Non-pigmented ciliary epithelial cell (primary cell): ENCODE data around the gene IPPK.
"Not testable (repeated sequence)": the region's sequence is repeated elsewhere in the genome, so short reads cannot be mapped to it uniquely, and the experiment has no call there.

Source experiments
- DNase-seq: peaks from one replicate; pipeline ENCODE4 v3.0.0-alpha.2; 2010; ENCODE audit warnings: low read depth

Gene IPPK

DNA sequence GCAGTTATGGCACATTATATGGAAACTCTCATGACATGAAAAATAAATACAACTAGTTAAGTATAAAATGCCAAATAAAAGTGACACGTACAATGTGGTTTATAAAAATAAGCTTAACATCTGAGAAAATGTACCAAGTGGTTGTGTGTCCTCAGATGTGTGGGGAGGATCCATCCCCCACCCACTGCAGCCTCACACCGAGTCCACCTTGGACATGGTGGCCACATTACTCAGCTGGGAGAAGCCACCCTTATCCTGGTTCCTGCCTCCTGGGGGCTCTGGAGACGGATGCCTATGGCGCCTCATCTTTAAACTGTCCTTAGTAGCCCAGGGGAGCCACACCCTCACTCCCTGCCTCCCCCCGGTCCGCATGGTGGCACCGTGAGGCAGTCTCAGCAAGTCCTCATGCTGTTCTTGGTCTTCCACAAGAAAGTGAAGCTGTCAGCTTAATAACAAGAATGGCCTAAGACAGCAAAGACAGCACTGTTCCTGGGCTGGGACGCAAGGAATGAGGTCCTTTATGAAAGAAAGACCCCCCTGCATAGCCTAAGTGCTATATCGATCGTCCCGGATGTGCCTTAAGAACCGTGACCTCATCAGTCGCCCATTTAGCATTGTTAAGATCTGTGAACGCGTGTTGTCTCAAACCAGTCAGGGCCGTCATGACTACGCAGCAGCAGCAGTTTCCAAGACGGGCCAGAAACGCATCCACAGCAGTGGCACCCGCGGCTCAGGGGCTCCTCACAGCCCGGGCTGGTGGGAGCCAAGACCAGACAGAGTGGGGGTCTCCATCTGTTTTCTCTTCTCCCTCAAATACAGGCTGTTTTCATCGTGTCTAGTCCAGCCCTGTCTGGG lies 56.4 kb downstream of the IPPK start:
- DNase-seq = no peak

DNA sequence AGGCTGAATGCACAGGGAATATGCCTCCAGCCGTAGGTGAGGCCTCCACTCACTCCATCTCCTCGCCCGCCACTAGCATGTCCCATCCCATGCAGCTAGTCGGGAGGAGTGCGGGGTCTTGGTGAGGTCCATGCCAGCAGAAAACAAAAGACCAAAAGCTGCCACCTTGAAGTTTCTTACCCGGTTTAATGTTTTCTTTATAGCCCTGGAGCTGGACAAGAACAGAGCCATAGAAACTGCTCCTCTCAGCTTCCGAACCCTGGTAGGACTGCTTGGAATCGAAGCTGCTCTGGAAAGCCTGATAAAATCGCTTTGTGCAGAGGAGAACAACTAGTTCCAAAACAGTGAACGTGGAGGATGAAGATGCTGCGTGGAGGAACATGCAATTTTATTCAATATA lies 57.1 kb downstream of the IPPK start:
- no peak for DNase-seq

DNA sequence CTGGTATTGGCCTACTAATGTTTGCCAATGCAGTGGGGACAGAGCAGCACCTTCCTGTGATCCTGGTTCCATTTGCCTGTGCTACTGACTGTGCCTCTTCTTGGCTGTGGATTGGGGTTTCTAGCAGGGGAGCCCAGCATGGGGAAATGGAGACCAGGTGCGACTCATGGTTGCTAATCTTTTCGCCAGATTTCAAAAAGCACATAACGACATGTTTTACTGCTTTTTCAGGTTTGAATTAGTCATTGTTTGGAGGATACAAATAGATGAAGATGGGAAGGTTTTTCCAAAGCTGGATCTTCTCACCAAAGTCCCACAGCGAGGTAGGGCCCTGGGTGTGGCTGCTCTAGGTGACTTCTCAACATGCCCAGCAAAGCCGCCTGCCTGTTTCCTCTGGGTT lies 57.6 kb downstream of the IPPK start:
- no peak for DNase-seq

DNA sequence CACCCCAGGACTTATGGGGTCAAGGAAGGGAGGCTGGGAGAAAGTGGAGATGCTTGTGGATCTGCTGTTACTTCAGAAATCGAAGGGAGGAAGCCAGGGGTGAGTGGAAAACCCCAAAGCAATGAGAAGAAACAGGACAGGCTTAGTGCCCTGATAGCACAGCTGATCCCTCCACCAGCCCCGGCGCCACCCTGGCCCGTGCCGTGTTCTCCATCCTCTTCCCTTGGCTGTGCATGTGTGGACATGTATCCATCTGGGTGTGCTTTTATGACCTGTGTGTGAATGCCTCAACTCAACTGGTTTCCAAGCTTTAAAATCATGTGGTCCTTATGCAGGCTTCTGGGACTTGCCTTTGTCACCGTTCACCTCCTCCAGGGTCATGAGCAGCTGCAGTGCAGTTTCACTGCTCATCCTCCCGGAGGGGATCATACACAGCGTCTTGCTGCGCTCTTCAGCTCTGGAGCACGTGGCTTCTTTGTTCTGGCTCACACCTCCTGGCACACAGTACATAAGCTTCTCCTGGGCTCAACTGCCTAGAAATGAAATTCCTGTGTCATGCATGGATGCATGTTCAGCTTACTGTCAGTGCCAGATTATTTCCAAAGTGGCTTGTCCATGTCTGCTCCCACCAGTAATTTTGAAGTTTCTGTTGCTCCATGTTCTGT lies 58.2 kb downstream of the IPPK start:
- DNase-seq = no peak

DNA sequence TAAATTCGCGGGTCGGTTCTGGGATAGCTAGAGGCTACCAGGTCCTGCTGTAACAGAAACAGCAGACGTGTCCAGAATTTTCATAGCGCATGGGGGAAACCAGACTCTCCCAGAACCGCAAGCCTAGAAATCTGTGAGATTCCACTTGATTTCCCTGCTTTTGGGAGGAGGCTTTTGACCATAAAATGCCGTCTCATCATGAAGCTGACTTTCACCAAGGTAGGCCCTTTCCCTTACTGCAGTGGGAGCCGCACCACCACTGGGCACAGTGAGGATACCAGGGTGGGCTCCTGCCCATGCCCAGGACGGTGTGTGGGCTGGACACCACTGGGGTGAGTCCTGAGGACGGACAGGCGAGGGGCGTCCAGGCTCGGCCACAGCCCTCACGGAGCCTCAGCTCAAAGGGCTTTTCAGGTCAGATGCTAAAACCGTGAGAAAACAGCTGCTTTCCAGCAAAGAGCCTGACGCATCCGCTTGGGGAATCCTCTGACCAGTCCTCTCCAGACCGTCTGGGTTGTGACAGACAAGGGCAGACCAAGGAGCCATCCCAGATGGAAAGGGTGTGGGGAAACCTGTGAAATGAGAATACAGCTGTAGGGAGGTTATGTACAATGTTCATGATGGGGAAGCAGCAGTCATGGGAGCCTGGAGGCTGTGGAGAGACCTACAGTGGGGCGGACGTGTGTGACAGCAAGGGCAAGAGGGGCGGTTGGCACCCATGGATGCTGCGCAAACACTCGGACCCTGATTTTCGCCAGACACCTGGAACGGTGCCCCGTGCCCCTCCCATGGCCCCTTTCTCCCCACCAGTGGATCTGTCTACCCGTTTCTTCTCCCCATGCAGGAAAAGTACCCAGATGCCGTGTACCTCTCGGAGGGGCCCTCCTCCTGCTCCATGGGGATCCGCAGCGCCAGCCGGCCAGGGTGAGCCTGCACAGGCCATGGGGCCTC lies 59.2 kb downstream of the IPPK start:
- no peak for DNase-seq

DNA sequence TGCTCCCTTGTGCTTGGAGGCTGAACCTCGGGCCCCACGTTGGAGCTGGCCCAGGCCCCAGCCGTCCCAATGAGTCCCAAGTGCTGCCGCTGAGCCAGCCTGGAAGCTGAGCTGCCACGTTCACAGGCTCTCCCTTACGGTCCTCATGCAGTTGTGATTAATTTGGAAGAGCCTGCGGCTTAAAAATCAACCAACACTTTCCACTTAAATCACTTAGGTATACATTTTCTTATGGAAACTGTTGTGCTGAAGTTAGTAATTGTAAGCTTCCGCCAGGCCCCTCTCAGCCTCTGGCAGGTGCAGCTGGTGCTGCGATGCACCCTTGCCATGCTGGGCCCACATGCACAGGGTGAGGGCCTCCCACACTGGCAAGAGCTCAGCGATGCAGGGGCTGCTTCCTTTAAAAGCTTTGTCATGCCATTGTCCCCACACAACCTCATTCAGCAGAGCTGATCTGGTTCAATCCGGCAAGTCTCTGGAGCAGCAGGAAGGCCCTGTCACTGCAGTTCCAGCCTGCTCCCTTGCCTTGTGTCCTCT lies 61.0 kb downstream of the IPPK start:
- DNase-seq = no peak

DNA sequence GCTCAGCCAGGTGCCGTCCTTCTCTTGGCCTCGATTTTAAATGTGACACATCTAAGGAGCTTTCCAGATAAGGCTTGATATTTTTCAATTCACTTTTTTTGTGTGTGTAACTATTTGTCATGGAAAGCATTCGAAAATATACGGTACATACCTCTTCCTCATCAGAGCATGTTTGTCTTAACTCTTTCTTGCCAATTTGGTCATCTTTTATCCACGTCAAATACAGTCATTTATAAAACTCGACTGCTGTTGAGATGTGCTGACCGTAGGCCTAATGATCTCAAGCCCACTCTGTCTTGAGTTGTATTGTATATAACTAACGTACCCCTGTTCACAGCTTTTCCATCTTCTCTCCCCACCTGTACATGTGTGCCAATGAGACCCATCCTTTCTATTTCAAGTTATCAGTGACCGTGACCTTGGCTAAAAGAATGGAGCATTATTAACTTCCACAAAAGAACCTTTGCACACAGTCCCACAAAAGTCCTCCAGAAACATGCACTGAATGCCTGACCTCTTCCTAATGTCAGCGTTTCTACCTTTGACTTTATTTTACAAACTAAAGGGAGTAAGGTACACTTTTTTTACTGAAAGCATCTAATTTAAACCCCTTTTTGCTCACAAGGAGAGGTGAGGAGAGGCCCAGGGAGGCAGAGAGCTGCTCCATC lies 61.6 kb downstream of the IPPK start:
- DNase-seq = no peak

DNA sequence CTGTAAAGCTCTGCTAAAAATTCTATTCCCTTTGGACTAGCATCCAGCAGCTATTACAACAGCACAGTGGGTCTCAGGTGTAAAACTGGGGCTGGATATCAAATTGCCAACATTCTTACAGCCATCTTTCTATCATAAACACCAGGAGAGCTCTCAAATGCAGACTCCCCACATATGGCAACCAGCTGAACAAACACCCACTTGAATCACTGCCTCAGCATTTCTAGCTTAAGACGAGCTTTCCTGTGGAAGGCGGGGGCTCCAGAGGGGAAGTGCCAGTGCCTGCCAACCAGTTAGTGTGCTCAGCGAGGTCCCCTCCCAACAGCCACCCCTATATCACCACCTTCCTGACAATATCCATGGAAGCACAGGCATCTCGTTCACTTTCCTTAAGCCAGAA lies 62.2 kb downstream of the IPPK start:
- peak; percentile 42 for DNase-seq

DNA sequence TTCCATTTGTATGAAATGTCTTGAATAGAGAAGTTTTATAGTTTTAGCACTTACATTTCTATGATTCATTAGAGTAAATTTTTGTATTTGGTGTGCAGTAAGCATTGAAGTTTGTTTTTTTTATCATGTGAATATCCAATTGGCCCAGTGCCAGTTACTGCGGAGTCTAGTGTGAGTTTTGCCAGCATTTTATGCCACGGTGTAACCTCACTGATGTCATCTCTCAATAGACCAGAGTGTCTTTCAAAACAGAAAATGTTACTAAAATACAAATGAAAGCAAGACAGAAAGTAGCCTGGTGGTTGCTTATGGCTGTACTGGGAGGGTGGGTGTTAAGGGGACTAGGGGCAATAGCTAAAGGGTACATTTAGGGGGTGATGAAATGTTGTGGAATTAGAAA lies 62.8 kb downstream of the IPPK start:
- no peak for DNase-seq

DNA sequence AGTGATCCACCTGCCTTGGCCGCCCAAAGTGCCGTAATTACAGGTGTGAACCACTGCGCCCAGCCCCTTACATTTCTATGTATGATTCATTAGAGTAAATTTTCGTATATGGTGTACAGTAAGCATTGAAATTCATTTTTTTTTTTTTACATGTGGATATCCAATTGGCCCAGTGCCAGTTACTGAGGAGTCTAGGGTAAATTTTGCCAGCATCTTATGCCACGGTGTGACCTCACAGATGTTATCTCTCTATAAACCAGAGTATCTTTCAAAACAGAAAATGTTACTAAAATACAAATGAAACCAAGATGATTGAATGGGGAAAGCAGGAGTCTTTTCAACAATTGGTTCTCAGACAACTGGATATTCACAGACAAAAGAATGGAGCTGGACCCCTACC lies 64.7 kb downstream of the IPPK start:
- no peak for DNase-seq

DNA sequence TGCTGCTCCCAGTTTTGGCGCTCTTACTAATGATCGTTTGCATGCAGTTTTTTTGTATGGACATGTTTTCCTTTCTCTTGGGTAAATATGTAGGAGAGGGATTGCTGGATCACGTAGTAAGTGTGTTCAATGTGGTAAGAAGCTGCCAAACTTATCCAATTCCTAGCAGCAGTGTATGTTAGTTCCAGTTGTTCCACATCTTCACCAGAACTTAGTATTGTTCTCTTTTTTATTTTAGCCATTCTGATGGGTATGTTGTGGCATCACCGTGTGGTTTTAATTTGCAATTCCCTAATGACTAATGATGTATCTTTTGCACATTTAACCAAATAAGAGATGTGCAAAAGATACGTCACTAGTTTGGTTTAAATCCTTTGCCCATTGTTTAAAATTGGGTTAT lies 65.9 kb downstream of the IPPK start:
- DNase-seq = no peak

DNA sequence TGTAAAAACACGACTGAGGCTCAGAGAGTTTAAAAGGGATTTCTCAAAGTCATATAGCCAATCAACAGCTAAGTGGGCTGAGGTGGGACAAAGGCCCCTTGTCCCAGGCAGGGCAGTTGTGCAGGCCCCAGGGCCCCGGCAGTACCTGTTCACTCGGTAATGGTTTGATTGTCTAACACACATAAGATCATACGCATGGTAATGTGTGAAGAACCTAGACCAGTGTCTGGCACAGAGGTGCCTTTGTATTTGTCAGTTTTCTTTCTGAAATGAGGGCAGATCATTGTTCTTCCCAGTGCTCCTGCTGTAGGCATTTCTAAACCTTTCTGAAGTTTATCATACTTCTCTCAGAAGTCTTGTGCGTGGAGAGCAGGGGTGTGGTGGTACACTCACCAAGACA lies 66.8 kb downstream of the IPPK start:
- no peak for DNase-seq

DNA sequence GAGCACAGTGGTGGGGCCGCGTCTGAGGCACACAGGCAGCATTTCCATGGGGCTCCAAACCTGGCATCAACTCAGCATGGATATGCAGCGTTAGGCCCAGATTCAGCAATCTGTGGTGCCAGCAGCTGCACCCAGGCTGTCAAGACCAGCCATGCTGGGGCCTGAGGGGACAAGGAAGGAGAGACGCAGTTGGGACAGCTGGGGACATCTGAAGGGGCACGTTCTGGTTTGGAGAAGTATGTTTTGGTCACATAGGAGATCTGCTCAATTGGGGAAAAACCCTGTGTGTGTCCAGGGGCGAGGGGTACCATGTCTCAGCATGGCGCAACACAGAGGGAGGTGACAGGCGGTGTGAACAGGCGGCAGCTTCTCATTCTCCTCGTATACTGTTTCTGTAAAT lies 67.5 kb downstream of the IPPK start:
- no peak for DNase-seq

DNA sequence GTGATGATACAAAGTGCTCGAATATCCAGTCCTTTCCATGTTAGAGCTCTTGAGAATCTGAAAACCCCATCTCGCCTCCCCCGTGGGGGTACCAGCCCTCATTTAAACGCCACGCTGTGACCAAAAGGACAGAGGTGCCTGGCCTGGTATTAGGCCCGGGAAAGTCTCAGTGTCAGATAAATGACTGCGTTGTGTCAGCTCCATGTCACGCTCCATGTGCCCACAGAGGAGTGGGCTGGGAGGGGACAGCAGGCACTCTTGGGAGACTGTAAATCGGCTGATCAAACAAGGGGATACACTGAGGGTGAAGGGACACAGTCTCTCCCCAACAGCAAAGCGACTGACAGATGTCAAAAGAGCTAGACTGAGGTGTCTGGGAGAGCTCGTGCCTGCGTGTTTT lies 68.5 kb downstream of the IPPK start:
- DNase-seq = no peak

DNA sequence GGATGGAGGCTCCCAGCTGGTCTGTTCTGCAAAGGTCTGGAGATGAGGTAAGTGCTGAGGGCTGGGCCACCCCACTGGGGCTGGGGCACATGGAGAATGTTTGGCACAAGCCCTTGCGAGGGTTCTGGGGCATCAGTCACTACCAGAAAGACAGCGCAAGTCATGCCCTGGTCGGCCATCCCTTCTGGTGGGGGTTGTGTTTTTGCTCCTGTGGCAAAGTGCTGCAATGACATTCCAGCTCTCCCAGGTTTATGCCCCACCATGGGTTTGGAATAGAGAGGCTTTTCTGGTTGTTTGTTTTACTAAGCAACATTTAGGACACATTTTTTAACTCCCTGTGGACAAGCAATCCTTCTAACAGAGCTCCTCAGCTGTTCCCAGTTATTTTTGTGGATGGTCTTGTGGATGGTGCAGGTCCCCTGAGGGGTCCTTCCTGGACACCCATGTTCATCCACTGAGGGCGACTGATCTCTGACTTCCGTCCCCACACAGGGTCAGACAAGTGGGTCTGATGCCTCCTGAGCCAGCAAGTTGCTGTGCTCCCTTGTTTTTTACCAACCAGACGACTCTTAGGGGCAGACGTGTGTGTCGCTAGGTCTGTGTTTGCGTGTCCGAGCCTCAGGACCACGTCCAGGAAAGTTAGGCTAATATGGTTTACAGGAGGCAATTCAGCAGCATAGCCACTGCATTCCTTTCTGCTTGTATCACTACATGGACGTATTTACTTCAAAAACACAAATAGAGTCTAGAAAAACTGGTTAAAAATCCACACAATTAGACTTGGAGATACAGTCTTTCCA lies 69.3 kb downstream of the IPPK start:
- peak; percentile 28 for DNase-seq

DNA sequence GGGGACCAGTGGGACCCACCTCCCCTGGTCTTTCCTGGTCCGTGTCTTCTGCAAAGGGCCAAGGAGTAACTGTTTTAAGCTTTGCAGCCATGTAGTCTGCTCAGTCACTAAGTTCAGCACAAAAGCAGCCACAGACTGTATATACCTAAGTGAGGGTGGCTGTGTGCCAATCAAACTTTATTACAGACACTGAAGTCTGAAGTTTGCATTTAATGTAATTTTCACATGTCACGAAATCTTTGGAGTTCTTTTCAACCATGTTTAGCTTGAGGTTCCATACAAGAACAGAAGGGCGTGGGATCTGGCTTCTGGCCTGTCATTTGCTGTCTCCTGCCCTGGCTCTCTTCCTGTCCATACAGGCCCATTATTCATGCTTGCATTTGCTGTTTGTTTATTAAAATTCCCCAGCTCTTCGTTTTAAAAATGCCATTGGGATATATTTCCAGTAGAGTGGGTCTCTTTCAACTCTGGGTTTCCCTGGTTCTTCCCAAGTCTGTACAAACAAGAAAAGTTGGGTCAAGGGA lies 69.9 kb downstream of the IPPK start:
- no peak for DNase-seq

DNA sequence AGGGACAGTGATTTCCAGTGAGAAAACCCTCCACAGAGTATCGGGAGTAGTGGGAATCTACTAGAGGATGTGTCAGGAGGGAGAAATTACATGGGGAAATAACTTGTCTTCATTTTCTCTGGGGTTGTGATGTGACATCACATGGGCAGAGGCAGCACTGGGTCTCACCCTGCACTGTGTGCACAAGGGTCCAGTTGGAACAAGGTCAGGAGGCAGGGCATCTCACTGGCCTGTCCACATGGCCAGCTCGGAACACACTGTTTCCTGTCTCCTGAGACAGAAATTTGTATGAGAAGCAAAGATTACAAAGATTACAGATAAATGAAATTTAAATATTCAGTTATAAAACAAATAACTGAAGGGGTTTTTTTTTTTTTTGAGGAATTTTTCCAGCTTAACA lies 71.5 kb downstream of the IPPK start:
- no peak for DNase-seq

DNA sequence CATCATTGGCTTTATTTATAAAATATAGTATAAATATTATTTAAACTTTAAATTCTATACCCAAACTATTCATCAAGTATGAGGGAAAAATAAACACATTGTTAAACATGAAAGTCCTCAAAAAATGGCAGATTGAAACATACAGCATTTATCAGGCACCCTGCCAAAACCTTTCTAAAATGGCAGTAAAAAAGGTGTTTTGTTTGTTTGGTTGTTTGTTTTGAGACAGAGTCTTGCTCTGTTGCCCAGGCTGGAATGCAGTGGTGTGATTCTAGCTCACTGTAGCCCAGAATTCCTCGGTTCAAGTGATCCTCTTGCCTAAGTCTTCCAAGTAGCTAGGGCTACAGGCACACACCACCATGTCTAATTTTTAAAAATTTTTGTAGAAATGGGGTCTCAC lies 74.0 kb downstream of the IPPK start:
- no peak for DNase-seq

DNA sequence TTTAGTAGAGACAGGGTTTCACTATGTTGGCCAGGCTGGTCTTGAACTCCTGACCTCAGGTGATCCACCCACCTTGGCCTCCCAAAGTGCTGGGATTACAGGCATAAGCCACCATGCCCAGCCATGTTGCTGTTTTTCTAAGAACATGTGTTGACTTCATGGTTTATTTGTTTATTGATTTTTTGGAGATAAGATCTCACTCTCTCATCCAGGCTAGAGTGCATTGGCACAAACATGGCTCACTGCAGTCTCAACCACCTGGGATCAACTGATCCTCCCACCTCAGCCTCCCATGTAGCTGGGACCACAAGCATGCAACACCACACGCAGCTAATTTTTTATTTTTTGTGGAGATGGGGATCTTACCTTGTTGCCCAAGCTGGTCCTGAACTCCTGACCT lies 74.9 kb downstream of the IPPK start:
- not testable (repeated sequence) for DNase-seq

DNA sequence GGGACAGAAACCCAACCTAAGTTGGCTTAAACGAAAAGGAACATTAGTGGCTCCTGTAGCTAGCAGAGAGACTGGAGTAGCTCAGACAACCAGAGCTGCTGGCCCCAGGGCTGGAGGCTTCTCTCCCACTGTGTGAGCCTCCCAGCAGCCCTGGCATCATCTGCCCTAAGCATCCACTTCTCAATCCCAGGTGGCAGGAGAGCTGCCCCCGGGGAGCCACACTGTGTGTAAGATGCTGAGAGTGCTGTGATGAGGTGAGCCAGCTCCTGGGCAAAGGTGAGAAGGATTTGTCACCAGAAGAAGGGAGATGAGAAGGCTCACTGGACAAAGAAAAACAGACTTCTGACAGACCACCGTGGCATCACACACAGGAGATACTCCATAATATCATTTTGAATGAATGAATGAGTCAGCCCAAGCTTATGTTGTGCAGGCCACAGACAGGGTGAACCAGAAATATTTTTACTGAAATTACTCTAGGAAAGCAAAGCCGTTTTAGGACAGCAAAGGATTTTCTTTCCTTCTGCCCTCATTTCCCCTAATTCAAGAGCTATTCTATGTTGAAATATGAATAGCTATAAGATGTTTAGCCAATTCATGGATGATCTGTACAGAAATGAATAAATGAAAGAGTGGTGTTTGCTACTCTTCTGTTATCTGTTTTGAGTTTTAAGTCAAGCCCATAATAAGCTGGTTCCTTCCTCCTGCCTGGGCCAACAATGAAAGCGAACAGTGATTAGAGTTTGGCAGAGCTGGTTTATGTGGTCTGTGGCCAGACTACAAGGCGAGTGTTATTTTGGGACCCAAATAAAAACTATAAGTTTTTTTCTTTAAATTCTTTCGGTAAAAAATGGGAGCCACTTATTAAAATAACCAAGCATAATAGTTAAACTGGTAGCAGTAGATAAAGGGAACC lies 76.7 kb downstream of the IPPK start:
- no peak for DNase-seq
